Lung (tissue), 12 donors: ENCODE measurements around the gene ZNF678. TPM values are rescaled to one million over a fixed set of nuclear protein-coding genes. Genes with fewer than 3 reads are reported as not detected.

Experiments used
- ATAC-seq: fragments of 200-7000 bp; cut with Tn5 transposase; one replicate; pipeline ENCODE4 v1.9.1; 2020; ENCODE audit warnings: moderate number of reproducible peaks; ENCODE audit not compliant: insufficient read depth, low FRiP score
- DNase-seq, 3 donors: peaks; one replicate each; pipeline ENCODE4 v3.0.0-alpha.2; 2013 to 2017
- H3K27ac ChIP-seq, 2 donors: one replicate each; pipeline ENCODE4 v1.5.1; 2013; ENCODE audit warnings: mild to moderate bottlenecking in 2 of 2, moderate library complexity in 2 of 2, control low read depth in 1 of 2, inconsistent platforms in 1 of 2, low read depth in 1 of 2, low read length in 1 of 2
- H3K27me3 ChIP-seq, 3 donors: one replicate each; pipeline ENCODE4 v1.5.1; 2013; ENCODE audit warnings: low read length in 2 of 3; ENCODE audit not compliant: control insufficient read depth in 3 of 3, insufficient read depth in 3 of 3
- H3K36me3 ChIP-seq, 4 donors: one replicate each; pipeline ENCODE4 v1.5.1; 2013; ENCODE audit warnings: low read length in 4 of 4, mild to moderate bottlenecking in 1 of 4, moderate library complexity in 1 of 4; ENCODE audit not compliant: control insufficient read depth in 4 of 4, insufficient read depth in 4 of 4
- H3K4me1 ChIP-seq, 5 donors: one replicate each; pipeline ENCODE4 v1.5.1; 2013; ENCODE audit warnings: low read length in 5 of 5, mild to moderate bottlenecking in 2 of 5, moderate library complexity in 1 of 5; ENCODE audit not compliant: control insufficient read depth in 5 of 5, insufficient read depth in 5 of 5
- H3K4me3 ChIP-seq: one replicate; pipeline ENCODE4 v1.5.1; 2013; ENCODE audit warnings: mild to moderate bottlenecking, control low read depth, moderate library complexity
- H3K9ac ChIP-seq, 2 donors: one replicate each; pipeline ENCODE4 v1.5.1; 2013; ENCODE audit warnings: low read length in 2 of 2, control low read depth in 1 of 2; ENCODE audit not compliant: insufficient read depth in 1 of 2
- H3K9me3 ChIP-seq, 4 donors: one replicate each; pipeline ENCODE4 v1.5.1; 2013; ENCODE audit warnings: low read length in 3 of 4, mild to moderate bottlenecking in 1 of 4, moderate library complexity in 1 of 4; ENCODE audit not compliant: control insufficient read depth in 4 of 4, insufficient read depth in 3 of 4
- WGBS, 2 donors: extraction: QIAGEN DNeasy Blood & Tissue Kit; methylation state at CpG; one replicate each; pipeline ENCODE4 v1.1.7; 2013; 5-methylcytosine and 5-hydroxymethylcytosine counted together
- polyA plus RNA-seq, 2 donors: library from polyadenylated mRNA; stranded (reverse); fragments of 200-250 nt; gene quantifications; one replicate each; pipeline ENCODE4 v1.2.1, GENCODE V29; 2013
- total RNA-seq, 2 donors: library from RNA; depleted of rRNA in 1 of 2; stranded (reverse); fragments of >200 nt in 1 of 2; gene quantifications; one replicate each; pipeline ENCODE4 v1.2.1, GENCODE V29; 2014 to 2021
- TF ChIP-seq, protein P1 (sequence below): IDR thresholded peaks from 2 replicates; pipeline ENCODE4 v1.5.1; 2012; ENCODE audit warnings: mild to moderate bottlenecking; ENCODE audit errors: control extremely low read depth, extremely low read depth
- donor health status: control.
- donor health status: control.
- donor health status: Bipolar disorder and iron deficiency.
- donor health status: healthy.
- donor health status: DM: yes; HTN: yes; CAD: no.

ZNF678 gene
- total and polyA plus RNA-seq, 4 donors: 1.8 to 50.7 (median 4.7) TPM

GRCh38 chr1:227576189-227576588, 12.8 kb downstream of the ZNF678 start:
- H3K4me1 ChIP-seq: peaks cover 0 to 5% (median 0%) of the 10 kb centered on the region in 5 donors
- H3K9me3 ChIP-seq: peaks cover 0 to 17% (median 8%) of the 10 kb centered on the region in 4 donors
- DNase-seq (peak in 2 of 3 donors; percentile 52 to 70), ATAC-seq (no peak)
- TF ChIP-seq, protein P1, sequence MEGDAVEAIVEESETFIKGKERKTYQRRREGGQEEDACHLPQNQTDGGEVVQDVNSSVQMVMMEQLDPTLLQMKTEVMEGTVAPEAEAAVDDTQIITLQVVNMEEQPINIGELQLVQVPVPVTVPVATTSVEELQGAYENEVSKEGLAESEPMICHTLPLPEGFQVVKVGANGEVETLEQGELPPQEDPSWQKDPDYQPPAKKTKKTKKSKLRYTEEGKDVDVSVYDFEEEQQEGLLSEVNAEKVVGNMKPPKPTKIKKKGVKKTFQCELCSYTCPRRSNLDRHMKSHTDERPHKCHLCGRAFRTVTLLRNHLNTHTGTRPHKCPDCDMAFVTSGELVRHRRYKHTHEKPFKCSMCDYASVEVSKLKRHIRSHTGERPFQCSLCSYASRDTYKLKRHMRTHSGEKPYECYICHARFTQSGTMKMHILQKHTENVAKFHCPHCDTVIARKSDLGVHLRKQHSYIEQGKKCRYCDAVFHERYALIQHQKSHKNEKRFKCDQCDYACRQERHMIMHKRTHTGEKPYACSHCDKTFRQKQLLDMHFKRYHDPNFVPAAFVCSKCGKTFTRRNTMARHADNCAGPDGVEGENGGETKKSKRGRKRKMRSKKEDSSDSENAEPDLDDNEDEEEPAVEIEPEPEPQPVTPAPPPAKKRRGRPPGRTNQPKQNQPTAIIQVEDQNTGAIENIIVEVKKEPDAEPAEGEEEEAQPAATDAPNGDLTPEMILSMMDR: no peak
- no peak overlapping the region for H3K27ac ChIP-seq
- H3K9ac ChIP-seq: no peak overlapping the region
- peaks cover 0 to 8% (median under 1%) of the 10 kb centered on the region in 4 donors for H3K36me3 ChIP-seq
- H3K4me3 ChIP-seq: no peak overlapping the region
- H3K27me3 ChIP-seq: no peaks in the 10 kb centered on the region

DNA sequence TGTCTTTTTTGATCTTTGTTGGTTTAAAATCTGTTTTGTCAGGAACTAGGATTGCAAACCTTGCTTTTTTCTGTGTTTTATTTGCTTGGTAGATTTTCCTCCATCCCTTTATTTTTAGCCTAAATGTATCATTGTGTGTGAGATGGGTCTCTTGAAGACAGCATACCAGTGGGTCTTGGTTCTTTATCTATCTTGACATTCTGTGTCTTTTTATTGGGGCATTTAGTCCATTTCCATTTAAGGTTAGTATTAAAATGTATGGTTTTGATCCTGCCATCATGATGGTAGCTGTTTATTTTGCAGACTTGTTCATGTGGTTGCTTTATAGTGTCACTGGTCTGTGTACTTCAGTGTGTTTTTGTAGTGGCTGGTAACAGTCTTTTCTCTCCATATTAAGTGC, 14.1 kb downstream of the ZNF678 start:
- peaks cover 0 to 17% (median 6%) of the 10 kb centered on the region in 4 donors for H3K9me3 ChIP-seq
- peaks cover 0 to 5% (median 0%) of the 10 kb centered on the region in 4 donors for H3K36me3 ChIP-seq
- H3K4me3 ChIP-seq: no peak overlapping the region
- DNase-seq (no peak), ATAC-seq (no peak)
- no peak overlapping the region for H3K9ac ChIP-seq
- TF ChIP-seq, protein P1: no peak
- no peaks in the 10 kb centered on the region for H3K27me3 ChIP-seq
- H3K4me1 ChIP-seq: peaks cover 0 to 5% (median 0%) of the 10 kb centered on the region in 5 donors
- H3K27ac ChIP-seq: no peak overlapping the region

DNA sequence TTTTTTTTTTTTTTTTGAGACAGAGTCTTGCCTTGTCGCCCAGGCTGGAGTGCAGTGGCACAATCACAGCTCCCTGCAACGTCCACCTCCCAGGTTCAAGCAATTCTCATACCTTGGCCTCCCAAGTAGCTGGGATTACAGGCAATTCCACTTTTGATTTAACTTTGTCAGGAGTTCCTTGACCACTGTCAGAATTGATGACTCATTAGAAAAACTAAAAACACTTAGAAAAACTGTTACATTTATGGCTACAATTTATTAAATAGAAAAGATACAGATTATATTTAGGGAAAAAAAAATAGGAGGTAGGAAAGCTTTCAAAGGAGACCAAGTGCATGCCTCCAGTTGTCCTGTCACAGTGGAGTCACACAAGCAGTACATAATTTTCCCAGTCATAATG, 20.0 kb downstream of the ZNF678 start:
- 95 to 96% methylated on average over 2 of the region's 2 CpGs for WGBS, 2 donors
- Histone ChIP-seq H3K27ac (no peak overlapping the region), H3K27me3 (no peaks in the 10 kb centered on the region), H3K36me3 (peaks cover 0 to 18% (median 4%) of the 10 kb centered on the region in 4 donors), H3K9me3 (peaks cover 0 to 17% (median 9%) of the 10 kb centered on the region in 4 donors), H3K4me1 (peaks cover 0 to 4% (median 0%) of the 10 kb centered on the region in 5 donors), H3K9ac (no peak overlapping the region), H3K4me3 (no peak overlapping the region)
- ATAC-seq (no peak), DNase-seq (no peak)
- TF ChIP-seq, protein P1: no peak

GRCh38 chr1:227586733-227587132, 23.4 kb downstream of the ZNF678 start:
- TF ChIP-seq, protein P1: no peak
- Histone ChIP-seq H3K27me3 (no peaks in the 10 kb centered on the region), H3K9me3 (peaks cover 0 to 23% (median 9%) of the 10 kb centered on the region in 4 donors)

More at GRCh38 chr1:227586733-227587132, 23.4 kb downstream of the ZNF678 start:
- Histone ChIP-seq H3K27ac (no peak overlapping the region), H3K9ac (no peak overlapping the region), H3K36me3 (peaks cover 0 to 19% (median 5%) of the 10 kb centered on the region in 4 donors), H3K4me1 (no peaks in the 10 kb centered on the region), H3K4me3 (no peak overlapping the region)
- no peak for DNase-seq
- no peak for ATAC-seq
